ENCODE data around the gene KRTAP4-11.
A peak's percentile ranks its signal among the peaks of the same experiment; 100 is the strongest.
"Not testable (repeated sequence)": the region's sequence is repeated elsewhere in the genome, so short reads cannot be mapped to it uniquely, and the experiment has no call there.

KRTAP4-11 gene

GRCh38 chr17:41123991-41124371 is 5.8 kb upstream of the KRTAP4-11 start, which contains the start of gene KRTAP4-12:
TSS of gene KRTAP4-12 (minus strand) at chr17:41124182. CDS start at chr17:41124122, 60 bp downstream.
- DNase-seq (ENCODE audit: low spot score) = not testable (repeated sequence)

DNA sequence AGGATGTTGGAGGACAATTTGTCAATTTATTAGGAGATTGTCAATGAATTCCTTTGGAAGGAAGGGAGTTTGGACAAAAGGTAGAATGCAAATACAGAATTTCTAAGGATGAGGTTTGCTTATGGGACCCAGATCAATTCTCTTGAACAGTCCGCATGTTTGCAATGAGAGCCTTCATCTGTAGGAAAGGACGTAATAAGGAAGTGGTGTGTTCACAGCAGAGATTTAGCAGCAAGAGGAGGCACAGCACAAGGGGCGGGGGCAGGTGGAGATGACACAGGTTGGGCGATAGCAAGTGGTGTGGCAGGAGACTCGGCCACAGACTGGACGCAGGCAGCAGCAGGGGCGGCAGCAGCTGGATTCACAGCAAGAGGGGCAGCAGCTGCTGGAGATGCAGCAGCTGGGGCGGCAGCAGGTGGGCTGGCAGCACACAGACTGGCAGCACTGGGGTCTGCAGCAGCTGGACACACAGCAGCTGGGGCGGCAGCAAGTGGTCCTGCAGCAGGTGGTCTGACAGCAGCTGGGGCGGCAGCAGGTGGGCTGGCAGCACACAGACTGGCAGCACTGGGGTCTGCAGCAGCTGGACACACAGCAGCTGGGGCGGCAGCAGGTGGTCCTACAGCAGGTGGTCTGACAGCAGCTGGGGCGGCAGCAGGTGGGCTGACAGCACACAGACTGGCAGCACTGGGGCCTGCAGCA is 5.3 kb upstream of the KRTAP4-11 start:
- not testable (repeated sequence) for DNase-seq (ENCODE audit: low spot score)

GRCh38 chr17:41121742-41122141 is 3.6 kb upstream of the KRTAP4-11 start:
- no peak for DNase-seq (ENCODE audit: low spot score)

GRCh38 chr17:41119696-41120690 is 1.8 kb upstream of the KRTAP4-11 start:
- peak; percentile 44 for DNase-seq (ENCODE audit: low spot score)

- DNase-seq (ENCODE audit: low spot score) = no peak
These were observed 548 bp upstream of the KRTAP4-11 start for GRCh38 chr17:41118721-41119120.

DNA sequence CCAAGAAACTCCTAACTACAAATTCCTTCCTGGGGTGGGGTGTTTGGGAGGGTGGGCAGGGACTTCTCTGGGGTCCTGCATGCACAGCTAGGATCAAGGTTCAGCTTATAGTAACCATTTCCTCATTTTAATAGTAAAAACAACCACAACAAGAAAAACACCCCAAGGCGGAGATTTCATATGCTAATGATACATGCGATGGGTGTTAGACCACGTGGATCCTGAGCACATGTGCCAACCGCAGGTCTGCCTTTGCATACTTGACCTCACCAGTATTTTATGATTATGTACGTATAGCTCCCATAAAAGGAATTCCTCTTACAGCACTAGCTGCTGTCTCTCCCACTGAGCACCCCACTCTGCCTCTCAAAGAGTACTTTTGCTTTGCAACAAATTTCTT is 1.9 kb downstream of the KRTAP4-11 start:
- DNase-seq (ENCODE audit: low spot score) = no peak

GRCh38 chr17:41111151-41111885 is 6.9 kb downstream of the KRTAP4-11 start:
- no peak for DNase-seq (ENCODE audit: low spot score)

DNA sequence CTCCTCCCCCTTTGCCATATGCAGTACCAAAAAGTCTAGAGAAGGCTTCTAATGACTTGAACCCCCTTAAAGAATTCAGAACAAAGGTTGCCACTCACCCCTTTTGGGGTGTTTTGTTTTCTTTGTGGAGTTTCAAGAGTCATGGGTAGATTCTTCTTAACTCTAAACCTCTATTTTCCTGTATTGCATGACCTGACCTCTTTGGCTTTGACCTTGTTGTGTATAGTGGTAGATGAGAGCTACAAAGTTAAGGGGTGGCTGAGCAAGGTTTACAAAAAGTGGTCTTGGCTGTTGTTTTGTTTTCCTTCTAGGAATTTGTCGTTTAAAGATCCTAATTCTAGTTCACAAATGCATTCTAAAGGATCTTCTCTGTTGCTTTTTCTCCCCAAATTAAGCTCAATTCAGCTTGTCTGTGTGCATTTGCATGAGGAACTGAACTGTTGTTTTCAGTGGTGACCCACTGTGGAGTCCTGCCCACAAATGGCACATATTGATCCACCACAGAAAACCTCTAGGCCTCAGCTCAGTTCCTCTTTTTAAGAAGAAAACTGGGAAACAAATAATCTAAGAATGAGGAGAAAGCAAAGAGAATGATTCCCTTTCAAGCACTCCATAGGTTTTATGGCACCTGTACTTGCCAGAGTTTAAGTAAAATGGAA is 9.3 kb downstream of the KRTAP4-11 start:
- not testable (repeated sequence) for DNase-seq (ENCODE audit: low spot score)

- no peak for DNase-seq (ENCODE audit: low spot score)
These were observed 10.2 kb downstream of the KRTAP4-11 start for GRCh38 chr17:41107941-41108450.

DNA sequence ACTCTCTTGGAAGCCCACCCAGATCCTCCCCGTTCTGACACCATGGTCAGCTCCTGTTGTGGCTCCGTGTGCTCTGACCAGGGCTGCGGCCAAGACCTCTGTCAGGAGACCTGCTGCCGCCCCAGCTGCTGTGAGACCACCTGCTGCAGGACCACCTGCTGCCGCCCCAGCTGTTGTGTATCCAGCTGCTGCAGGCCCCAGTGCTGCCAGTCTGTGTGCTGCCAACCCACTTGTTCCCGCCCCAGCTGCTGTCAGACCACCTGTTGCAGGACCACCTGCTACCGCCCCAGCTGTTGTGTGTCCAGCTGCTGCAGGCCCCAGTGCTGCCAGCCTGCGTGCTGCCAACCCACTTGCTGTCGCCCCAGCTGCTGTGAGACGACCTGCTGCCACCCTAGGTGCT is 12.8 kb downstream of the KRTAP4-11 start, which contains the start of gene KRTAP4-9:
TSS of gene KRTAP4-9 (plus strand) at position 43 of the 400 bp plus-strand sequence. CDS start at position 43, 0 bp downstream.
- not testable (repeated sequence) for DNase-seq (ENCODE audit: low spot score)

DNA sequence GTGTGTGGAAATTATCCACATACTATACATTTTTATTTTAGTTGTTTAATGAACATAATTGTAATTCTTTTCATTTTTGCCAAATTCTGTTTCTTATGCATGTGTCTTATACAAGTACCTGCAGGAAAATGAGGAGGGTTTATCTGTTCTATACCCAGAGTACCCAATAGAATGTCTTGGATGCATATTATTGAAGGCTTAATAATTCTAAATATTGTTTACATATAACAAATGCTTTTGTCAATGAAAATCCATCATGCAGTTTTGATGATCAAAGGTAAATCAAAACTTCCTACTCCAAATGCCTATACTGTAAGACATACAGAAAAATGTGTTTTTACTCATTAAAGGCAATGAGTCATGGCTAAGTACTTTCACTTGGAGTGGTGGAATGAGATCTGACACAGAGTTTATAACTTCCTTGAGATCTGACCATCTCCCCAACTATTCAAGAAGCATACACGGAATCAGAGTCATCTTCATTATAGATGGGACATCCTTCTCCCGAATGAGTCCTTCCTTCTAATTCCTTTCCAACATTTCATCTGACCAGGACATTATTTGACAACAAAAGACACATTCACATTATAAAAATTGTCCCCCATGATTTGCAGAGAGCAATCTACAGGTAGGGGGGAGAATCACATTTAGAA is 13.7 kb downstream of the KRTAP4-11 start:
- DNase-seq (ENCODE audit: low spot score) = not testable (repeated sequence)

DNA sequence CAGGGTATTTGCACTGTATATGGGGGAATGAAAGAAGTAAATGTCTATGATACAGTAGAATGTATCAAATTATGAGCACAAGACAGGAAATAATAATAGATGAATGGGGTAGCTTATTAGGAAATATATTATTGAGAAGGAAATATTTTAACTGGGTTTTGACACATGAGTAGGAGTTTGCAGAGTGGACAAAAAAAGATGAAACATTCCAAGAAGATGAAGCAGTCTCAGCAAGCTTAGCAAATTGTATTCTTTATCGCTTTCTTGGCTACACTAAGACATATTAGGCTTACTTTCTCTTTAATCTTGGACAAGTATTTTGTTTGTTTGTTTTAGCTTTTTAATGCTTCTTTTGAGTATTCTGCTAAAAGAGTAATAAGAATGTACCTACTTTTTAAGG is 14.3 kb downstream of the KRTAP4-11 start:
- no peak for DNase-seq (ENCODE audit: low spot score)

GRCh38 chr17:41101586-41102259 is 16.4 kb downstream of the KRTAP4-11 start, which contains the start of gene KRTAP4-16:
TSS of gene KRTAP4-16 (minus strand) at chr17:41102209. CDS start at chr17:41102209, 0 bp downstream.
- no peak for DNase-seq (ENCODE audit: low spot score)

DNA sequence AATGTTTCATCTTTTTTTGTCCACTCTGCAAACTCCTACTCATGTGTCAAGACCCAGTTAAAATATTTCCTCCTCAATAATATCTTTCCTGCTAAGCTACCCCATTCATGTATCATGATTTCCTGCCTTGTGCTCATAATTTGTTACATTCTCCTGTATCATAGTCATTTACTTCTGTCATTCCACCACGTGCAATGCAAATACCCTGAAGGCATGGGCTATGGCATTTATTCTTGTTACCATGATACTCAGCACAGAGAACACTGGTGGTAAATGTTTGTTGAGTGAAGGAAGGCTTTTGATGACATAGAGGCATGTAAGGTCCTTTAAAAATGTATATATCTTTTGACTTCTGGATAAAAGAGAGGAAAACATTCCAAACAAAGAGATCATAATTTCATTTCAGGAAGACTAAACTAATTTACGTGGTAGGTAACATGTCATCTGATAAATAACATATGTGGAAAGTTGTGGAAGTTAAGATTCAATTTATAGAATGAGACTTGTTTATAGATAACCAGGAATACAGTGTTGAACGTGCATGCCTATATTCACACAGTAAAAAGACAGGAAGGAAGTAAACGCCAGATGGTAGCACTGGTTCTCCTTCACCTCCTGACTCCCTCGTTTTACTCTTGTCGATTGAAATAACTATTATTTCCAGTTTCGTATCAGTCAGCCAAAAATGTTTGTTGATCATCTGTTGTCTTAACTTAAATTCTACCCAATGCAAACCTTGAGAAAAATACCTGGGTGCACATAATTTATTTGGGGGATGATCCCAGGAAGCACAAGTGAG is 18.3 kb downstream of the KRTAP4-11 start:
- not testable (repeated sequence) for DNase-seq (ENCODE audit: low spot score)

GRCh38 chr17:41098481-41098880 is 19.7 kb downstream of the KRTAP4-11 start:
- DNase-seq (ENCODE audit: low spot score) = no peak

DNA sequence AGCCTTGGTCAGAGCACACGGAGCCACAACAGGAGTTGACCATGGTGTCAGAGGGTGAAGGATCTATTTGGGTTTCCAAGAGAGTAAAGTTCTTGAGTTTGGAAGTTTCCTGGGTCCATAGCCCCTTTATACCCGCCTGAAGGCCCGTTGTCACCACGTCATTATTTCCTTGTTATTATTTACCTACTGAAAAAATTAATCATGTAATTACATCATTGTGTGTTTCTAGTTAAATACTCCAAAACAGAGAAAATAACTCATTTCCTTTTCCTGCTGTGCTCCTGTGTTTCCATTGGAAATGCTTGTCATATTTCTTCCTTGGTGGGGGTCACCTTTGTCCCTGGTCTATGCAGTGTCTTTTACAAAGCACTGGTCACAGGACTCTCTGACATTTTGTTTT is 20.1 kb downstream of the KRTAP4-11 start, which contains the start of gene KRTAP4-8:
TSS of gene KRTAP4-8 (minus strand) at position 101 of the 400 bp plus-strand sequence. CDS start at position 43, 58 bp downstream.
- no peak for DNase-seq (ENCODE audit: low spot score)

GRCh38 chr17:41096055-41096454 is 22.1 kb downstream of the KRTAP4-11 start:
- no peak for DNase-seq (ENCODE audit: low spot score)

GRCh38 chr17:41088760-41089352 is 29.3 kb downstream of the KRTAP4-11 start:
- DNase-seq (ENCODE audit: low spot score) = not testable (repeated sequence)
